B cell (primary cell): ENCODE results near the gene PREP. TPM values are rescaled to one million over a fixed set of nuclear protein-coding genes. Genes with fewer than 3 reads are reported as not detected.

Experiments used
- ATAC-seq: fragments of 200-7000 bp; cut with Tn5 transposase; one replicate; pipeline ENCODE4 v1.10.0; 2021; ENCODE audit warnings: low read depth, mild to moderate bottlenecking, moderate number of reproducible peaks, moderate library complexity
- CTCF ChIA-PET: fragments of 350-600 bp; sonication (Branson Sonifier 250); formaldehyde crosslinking; loops from one replicate; lab custom pipeline; 2021; ENCODE audit warnings: antibody characterized with exemption, inconsistent platforms; lab: Charles Lee
- POLR2A ChIA-PET: fragments of 350-600 bp; sonication (Branson Sonifier 250); formaldehyde crosslinking; loops from one replicate; lab custom pipeline; 2021; ENCODE audit warnings: antibody characterized with exemption; lab: Charles Lee
- DNase-seq: peaks from one replicate; pipeline ENCODE4 v3.0.0; 2013
- H2AFZ ChIP-seq: 2 replicates; pipeline ENCODE4 v1.6.1; 2012; ENCODE audit warnings: mild to moderate bottlenecking, low read depth, low read length; ENCODE audit not compliant: insufficient read depth, poor library complexity, severe bottlenecking
- H3K27ac ChIP-seq, 2 donors: 1 replicate in 1 of 2; 2 replicates in 1 of 2; pipeline ENCODE4 v1.5.1; 2012 to 2013; ENCODE audit warnings: low read length in 2 of 2, mild to moderate bottlenecking in 2 of 2, moderate library complexity in 1 of 2
- H3K27me3 ChIP-seq, 4 experiments: fragments of 200-600 bp in 1 of 4; sonication (generic) in 1 of 4; replicated peaks in 1 of 4; 1 replicate in 2 of 4; 2 replicates in 2 of 4; pipeline versions ENCODE4 v1.6.1 to v1.7.0; 2013 to 2016; ENCODE audit warnings: low read length in 3 of 4, mild to moderate bottlenecking in 2 of 4, mixed read lengths in 1 of 4, moderate library complexity in 1 of 4; ENCODE audit not compliant: insufficient read depth in 4 of 4, control insufficient read depth in 3 of 4; ENCODE audit errors: control extremely low read depth in 1 of 4
- H3K36me3 ChIP-seq, 2 experiments: replicated peaks in 1 of 2; 1 replicate in 1 of 2; 2 replicates in 1 of 2; pipeline versions ENCODE4 v1.6.1 to v1.7.1; 2013; ENCODE audit warnings: low read length in 1 of 2; ENCODE audit not compliant: insufficient read depth in 2 of 2, control insufficient read depth in 1 of 2; ENCODE audit errors: control extremely low read depth in 1 of 2, extremely low read depth in 1 of 2
- H3K4me1 ChIP-seq, 2 donors: fragments of 200-600 bp in 1 of 2; sonication (generic) in 1 of 2; 1 replicate in 1 of 2; 2 replicates in 1 of 2; pipeline versions ENCODE4 v1.5.1 to v1.6.1; 2013 to 2017; ENCODE audit warnings: low read length in 2 of 2; ENCODE audit not compliant: control insufficient read depth in 2 of 2, insufficient read depth in 2 of 2
- H3K4me2 ChIP-seq: replicated peaks from 2 replicates; pipeline ENCODE3; 2012; ENCODE audit warnings: mild to moderate bottlenecking, low read depth, low read length; ENCODE audit not compliant: poor library complexity, severe bottlenecking
- H3K4me3 ChIP-seq, 5 experiments: fragments of 200-600 bp in 1 of 5; sonication (generic) in 1 of 5; 1 replicate in 3 of 5; 2 replicates in 2 of 5; pipeline versions ENCODE4 v1.5.1 to v1.7.0; 2011 to 2016; ENCODE audit warnings: low read length in 4 of 5, mild to moderate bottlenecking in 4 of 5, low read depth in 2 of 5, control low read depth in 1 of 5, moderate library complexity in 1 of 5; ENCODE audit not compliant: insufficient read depth in 1 of 5; ENCODE audit errors: control extremely low read depth in 1 of 5, extremely low read depth in 1 of 5
- H3K79me2 ChIP-seq: fragments of 200-600 bp; sonication (generic); one replicate; pipeline ENCODE4 v1.6.0; 2016; ENCODE audit warnings: low read length; ENCODE audit not compliant: control insufficient read depth, insufficient read depth
- H3K9ac ChIP-seq: fragments of 200-600 bp; sonication (generic); 2 replicates; pipeline ENCODE4 v1.6.1; 2017; ENCODE audit warnings: mild to moderate bottlenecking, low read length, moderate library complexity
- H3K9me3 ChIP-seq, 3 donors: one replicate each; pipeline versions ENCODE4 v1.6.1 to v1.7.1; 2013; ENCODE audit warnings: low read length in 2 of 3; ENCODE audit not compliant: control insufficient read depth in 2 of 3, insufficient read depth in 1 of 3; ENCODE audit errors: control extremely low read depth in 1 of 3
- H4K20me1 ChIP-seq: 2 replicates; pipeline ENCODE4 v1.6.0; 2012; ENCODE audit warnings: mild to moderate bottlenecking, low read length; ENCODE audit not compliant: insufficient read depth, control insufficient read depth, poor library complexity, severe bottlenecking
- H3K27ac Mint-ChIP-seq: one replicate; pipeline ENCODE4 v1.8.0; 2021; ENCODE audit warnings: mixed read lengths
- H3K27me3 Mint-ChIP-seq: one replicate; pipeline ENCODE4 v1.8.0; 2021; ENCODE audit warnings: mixed read lengths
- H3K4me1 Mint-ChIP-seq: one replicate; pipeline ENCODE4 v1.8.0; 2021; ENCODE audit warnings: mixed read lengths
- H3K4me3 Mint-ChIP-seq: one replicate; pipeline ENCODE4 v1.8.0; 2021; ENCODE audit warnings: mixed read lengths
- H3K9me3 Mint-ChIP-seq: one replicate; pipeline ENCODE4 v1.8.0; 2022; ENCODE audit warnings: mixed read lengths; ENCODE audit not compliant: insufficient read depth
- EZH2 ChIP-seq: IDR thresholded peaks from 2 replicates; pipeline ENCODE4 v1.6.1; 2012; ENCODE audit warnings: borderline replicate concordance, low read depth, mild to moderate bottlenecking, moderate library complexity, low read length; ENCODE audit not compliant: insufficient read depth, poor library complexity, severe bottlenecking
- WGBS: methylation state at CpG from one replicate; pipeline ENCODE4 v1.1.5; 2013; ENCODE audit warnings: missing lambda C conversion rate; ENCODE audit not compliant: insufficient coverage; 5-methylcytosine and 5-hydroxymethylcytosine counted together
- intact Hi-C: fragments of 100-400 bp; cut with micrococcal nuclease; formaldehyde crosslinking; loops from one replicate; pipeline ENCODE4 v1.10.0; 2022
- polyA plus RNA-seq: library from polyadenylated mRNA; depleted of rRNA; stranded (reverse); fragments of >200 nt; gene quantifications from 2 replicates; pipeline ENCODE4 v1.2.3, GENCODE V29; 2012
- total RNA-seq, 2 donors: library from RNA; stranded (reverse); fragments of 120-200 nt in 1 of 2; gene quantifications; 1 replicate in 1 of 2; 2 replicates in 1 of 2; pipeline versions ENCODE4 v1.2.3 to v1.2.4, GENCODE V29; 2013 to 2022
- TF ChIP-seq, protein P1 (sequence below): fragments of 200-600 bp; IDR thresholded peaks from one replicate; pipeline ENCODE4 v1.8.0; 2022; ENCODE audit warnings: antibody characterized with exemption, mild to moderate bottlenecking

The PREP gene
- total and polyA plus RNA-seq, 2 donors (not counting 1 experiment from before 2014, with no cell fraction given) = 12.2 to 27.0 TPM

DNA sequence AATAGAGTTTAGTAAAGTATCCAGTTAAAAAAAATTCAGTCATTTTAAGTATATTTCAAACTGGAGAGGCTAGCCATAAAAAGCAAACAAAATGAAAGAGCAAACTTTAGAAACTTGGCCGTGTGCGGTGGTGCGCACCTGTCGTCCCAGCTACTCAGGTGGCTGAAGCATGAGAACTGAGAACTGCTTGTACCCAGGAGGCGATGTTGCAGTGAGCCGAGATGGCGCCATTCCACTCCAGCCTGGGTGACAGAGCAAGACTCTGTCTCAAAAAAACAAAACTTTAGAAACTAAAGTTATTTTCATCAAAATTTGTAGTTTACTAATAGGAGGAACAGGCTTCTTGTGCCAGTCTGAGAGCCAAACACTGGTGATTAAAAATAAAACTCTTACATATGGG is 122.8 kb downstream of the PREP start:
- no peak for ATAC-seq
- Histone ChIP-seq H2AFZ (no peak overlapping the region), H3K9ac (no peak overlapping the region), H3K79me2 (no peaks in the 10 kb centered on the region), H3K4me1 (no peaks in the 10 kb centered on the region), H3K36me3 (peaks cover 0 to 58% of the 10 kb centered on the region in 2 experiments), H3K9me3 (no peaks in the 10 kb centered on the region), H3K27me3 (no peaks in the 10 kb centered on the region), H3K4me3 (no peak overlapping the region), H3K4me2 (no peak overlapping the region), H4K20me1 (no peaks in the 10 kb centered on the region), H3K27ac (no peak overlapping the region)
- H3K27me3 Mint-ChIP-seq = no peaks in the 10 kb centered on the region
- no peaks in the 10 kb centered on the region for H3K9me3 Mint-ChIP-seq
- H3K27ac Mint-ChIP-seq = no peak overlapping the region
- no peak overlapping the region for H3K4me3 Mint-ChIP-seq
- intact Hi-C loops = no loop called here
- H3K4me1 Mint-ChIP-seq = no peaks in the 10 kb centered on the region
- no peak for DNase-seq
- WGBS = 98% methylated on average over 4 of the region's 7 CpGs
- no peak for TF ChIP-seq EZH2
- TF ChIP-seq, protein P1, sequence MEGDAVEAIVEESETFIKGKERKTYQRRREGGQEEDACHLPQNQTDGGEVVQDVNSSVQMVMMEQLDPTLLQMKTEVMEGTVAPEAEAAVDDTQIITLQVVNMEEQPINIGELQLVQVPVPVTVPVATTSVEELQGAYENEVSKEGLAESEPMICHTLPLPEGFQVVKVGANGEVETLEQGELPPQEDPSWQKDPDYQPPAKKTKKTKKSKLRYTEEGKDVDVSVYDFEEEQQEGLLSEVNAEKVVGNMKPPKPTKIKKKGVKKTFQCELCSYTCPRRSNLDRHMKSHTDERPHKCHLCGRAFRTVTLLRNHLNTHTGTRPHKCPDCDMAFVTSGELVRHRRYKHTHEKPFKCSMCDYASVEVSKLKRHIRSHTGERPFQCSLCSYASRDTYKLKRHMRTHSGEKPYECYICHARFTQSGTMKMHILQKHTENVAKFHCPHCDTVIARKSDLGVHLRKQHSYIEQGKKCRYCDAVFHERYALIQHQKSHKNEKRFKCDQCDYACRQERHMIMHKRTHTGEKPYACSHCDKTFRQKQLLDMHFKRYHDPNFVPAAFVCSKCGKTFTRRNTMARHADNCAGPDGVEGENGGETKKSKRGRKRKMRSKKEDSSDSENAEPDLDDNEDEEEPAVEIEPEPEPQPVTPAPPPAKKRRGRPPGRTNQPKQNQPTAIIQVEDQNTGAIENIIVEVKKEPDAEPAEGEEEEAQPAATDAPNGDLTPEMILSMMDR = no peak
- CTCF ChIA-PET = no interaction called here
- POLR2A ChIA-PET = no interaction called here

DNA sequence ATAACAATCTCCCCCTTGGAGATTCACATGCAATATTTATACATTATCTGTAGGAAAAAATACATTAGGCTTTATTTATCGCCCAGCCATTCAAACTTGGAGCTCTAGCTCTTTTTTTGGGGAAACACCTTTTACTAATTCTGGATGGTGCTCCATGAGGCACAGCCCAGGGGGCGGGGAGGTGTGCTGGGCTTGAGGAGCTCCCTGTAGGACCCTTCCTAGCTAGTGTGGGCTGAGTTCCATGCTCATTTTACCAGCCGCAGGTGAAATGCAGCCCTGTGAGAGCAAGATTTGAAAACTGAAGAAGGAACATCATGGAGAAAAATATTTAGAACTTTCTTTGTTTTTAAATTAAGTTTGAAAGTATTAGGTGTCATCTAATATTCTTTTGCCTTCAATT is 123.4 kb downstream of the PREP start:
- Histone ChIP-seq H3K36me3 (peaks cover 0 to 58% of the 10 kb centered on the region in 2 experiments), H3K9ac (no peak overlapping the region), H3K4me3 (no peak overlapping the region), H3K4me2 (no peak overlapping the region), H2AFZ (no peak overlapping the region), H3K27ac (no peak overlapping the region), H3K4me1 (no peaks in the 10 kb centered on the region), H3K79me2 (no peaks in the 10 kb centered on the region), H3K9me3 (no peaks in the 10 kb centered on the region), H4K20me1 (no peaks in the 10 kb centered on the region), H3K27me3 (no peaks in the 10 kb centered on the region)
- ATAC-seq (no peak), DNase-seq (no peak)
- Mint-ChIP-seq H3K9me3 (no peaks in the 10 kb centered on the region), H3K27ac (no peak overlapping the region), H3K4me1 (no peaks in the 10 kb centered on the region), H3K4me3 (no peak overlapping the region), H3K27me3 (no peaks in the 10 kb centered on the region)
- POLR2A ChIA-PET = no interaction called here
- intact Hi-C loops = no loop called here
- TF ChIP-seq EZH2 = no peak
- TF ChIP-seq, protein P1 = no peak
- WGBS = 86% methylated on average over 1 of the region's 3 CpGs
- CTCF ChIA-PET = no interaction called here
